HuH-7 (cell line): ENCODE data around the gene ENSA.
"Not testable (repeated sequence)": the region's sequence is repeated elsewhere in the genome, so short reads cannot be mapped to it uniquely, and the experiment has no call there.

ENCODE experiments used
- DNase-seq: peaks from one replicate; pipeline ENCODE4 v3.0.0; 2011; ENCODE audit warnings: low spot score

The ENSA gene

DNA sequence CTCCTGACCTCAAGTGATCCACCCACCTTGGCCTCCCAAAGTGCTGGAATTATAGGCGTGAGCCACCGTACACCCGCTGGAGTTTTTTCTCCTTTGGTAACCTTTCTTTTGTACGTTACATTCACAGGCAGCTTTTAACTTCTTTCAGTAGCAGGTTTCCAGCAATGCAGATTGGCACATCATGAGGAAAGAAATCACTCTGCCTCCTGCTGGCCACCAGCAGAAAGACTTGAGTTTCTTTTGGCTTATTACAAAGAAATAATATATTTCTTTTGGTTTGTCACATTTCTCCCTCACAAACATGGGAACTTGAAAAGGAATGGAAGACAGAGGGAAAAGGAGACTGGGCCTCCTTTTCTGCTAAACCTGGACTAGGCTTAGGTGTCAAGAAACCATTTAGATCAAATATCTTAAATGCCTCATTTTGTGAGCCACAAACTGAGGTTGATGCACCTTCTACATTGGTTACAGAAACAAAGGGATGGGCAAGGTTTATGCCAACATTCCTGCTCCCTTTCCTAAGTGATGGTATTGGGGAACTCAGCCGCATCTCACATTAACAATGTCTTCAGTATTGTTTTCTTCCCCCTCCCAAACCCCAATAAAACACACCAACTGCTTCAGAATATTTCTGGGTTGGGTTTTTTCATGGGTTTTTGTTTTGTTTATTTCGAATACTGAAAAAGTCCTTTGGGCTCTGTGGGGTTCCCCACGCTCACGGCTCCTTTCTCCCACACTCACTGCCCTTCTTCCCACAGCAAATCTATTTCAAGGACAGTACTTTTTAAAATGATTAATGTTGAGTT lies 7.7 kb downstream of the ENSA start:
- DNase-seq = no peak

DNA sequence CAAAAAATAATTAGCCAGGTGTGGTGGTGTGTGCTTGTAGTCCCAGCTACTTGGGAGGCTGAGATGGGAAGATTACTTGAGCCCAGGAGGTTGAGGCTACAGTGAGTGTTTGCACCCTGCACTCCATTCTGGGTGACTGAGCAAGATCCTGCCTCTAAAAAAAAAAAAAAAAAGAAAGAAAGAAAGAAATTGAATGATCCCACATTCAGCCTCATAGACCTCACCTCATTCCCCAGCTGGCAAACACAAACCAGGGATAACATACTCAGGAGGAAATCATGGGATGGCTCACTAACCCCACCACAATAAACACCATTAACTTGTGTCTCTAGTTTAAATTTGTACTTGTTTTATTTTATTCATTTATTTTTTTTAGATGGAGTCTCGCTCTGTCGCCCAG lies 8.5 kb downstream of the ENSA start:
- no peak for DNase-seq

DNA sequence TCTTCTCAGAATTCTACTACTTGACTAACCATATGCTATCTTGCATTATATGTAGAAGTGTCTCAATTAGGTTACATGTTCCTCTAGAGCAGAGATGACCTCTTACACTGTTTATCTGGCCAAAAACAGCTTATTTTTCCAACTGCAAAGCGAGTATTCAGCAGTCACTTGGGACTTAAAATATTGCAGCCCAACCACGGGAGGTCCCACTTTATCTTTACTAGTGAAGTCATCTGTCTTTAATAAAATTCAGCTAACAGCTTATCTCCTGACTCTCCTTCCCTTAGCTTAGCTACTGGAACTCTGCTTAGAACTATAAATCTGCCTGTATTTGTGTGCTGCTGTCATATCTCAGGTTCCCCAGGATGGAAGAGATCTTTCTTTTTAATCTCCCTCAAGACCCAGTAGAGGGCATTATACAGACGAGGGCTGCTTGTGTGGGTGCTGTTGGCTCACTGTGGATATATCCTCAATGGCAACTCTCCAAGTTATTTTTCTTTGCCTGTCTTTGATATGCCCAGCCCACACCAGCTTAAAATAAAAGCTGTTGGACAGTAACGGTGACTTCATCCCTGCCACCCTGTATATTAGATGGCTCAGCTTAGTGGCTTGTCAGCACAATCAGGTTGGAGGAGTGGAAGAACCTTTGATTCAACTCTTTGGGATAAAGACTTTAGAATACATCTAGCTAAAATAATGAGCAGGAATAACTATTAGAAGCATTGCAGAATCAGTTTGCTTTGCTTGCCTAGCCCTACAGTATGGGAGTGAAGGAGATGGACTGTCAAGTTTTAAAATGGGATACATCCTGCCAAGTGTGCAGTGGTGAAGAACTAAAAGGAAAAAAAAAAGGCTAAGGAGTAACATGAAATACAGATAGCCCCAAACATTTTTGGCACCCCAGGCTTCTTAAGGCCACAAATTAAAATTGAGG lies 9.6 kb downstream of the ENSA start:
- no peak for DNase-seq

DNA sequence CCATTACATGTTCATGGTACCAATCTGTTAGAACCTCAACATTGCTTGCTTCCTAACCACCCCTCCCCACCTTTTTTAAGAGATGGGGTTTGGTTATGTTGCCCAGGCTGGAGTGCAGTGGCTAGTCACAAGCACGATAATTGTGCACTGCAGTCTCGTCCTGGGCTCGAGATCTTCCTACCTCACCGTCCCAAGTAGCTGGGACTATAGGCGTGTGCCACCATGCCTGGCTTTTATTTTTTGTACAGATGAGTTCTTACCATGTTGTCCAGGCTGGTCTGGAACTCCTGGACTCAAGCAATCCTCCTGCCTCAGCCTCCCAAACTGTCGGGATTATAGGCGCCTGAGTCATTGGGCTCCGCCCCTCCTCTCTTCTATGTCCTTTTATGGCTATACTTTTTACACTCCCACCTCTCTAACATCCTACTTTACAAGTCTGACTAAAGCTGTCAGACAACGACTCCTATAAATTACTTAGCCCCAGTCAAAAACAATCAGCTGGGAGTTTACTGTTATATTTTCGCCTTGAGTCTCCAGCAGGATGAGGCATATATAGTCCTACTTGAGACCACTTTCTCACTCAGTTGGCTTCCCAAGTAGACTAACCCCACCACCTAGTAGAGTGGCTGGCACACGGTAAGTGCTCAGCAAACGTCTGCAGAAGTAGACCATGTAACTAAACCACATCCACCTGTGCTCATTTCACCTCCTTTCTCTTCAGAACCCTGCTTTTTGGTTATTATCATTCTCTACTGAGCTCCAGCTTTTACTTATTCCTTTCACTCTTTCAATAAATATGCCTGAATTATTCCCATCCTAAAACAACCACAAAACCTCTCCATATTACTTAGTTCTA lies 13.8 kb downstream of the ENSA start:
- no peak for DNase-seq

DNA sequence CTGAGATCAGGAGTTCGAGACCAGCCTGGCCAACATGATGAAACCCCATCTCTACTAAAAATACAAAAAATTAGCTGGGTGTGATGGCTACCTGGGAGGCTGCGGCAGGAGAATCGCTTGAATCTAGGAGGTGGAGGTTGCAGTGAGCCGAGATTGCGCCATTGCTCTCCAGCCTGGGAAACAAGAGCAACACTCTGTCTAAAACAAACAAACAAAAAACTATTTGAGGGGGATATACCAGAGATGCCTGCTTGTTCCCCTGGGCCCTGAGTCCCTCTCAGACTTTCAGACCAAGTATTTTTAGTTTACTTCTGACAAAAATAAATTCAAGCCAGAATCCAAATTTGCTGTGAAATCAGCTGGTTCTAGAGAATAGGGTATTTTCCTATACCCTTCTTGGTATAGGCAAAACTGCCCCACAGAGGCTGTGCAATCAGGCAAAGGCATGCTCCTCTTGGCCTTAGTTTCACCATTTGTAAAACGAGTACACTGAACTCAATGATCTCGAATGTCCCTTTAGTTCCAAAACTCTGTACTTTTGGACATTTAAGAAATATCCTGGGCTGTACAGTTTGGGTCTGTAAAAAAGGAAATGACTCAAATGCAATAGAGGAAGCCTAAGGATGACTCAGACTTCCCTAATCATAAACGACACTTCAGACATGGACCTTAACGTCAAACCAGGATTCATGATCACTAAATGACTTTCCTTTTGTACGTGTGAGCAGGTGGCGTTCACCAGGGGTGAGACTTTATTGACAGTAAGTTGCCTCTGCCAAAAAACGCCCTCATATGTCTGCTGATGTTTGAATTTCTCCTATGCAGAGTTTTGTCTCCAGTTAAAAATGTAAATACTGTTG lies 16.1 kb downstream of the ENSA start:
- no peak for DNase-seq

DNA sequence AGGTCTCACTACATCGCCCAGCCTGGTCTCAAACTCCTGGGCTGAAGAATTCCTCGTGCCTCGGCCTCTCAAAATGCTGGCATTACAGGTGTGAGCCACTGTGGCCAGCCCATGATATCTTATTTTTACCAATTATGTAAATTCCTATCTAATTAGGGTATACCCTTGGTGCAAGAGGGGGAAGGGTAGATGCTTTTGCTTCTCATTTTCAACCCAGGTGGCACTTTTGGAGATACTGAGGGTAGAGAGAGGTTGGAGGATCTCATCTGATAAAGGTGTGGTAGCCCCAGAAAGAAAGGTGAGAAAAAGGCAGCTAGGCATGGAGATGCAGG lies 17.4 kb downstream of the ENSA start:
- DNase-seq = no peak

DNA sequence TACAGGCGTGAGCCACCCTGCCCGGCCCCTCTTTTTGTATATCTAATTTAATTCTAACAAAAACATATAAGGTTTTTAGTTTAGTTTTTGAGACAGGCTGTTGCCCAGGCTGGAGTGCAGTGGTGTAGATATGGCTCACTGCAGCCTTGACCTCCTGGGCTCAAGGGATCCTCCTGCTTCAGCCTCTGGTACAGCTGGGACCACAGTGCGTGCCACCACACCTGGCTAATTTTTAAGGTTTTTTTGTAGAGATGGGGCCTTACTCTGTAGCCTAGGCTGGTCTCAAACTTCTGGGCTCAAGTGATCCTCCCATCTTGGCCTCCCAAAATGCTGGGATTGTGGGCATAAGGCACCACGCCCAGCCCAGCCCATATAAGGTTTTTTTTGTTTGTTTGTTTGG lies 18.8 kb downstream of the ENSA start:
- no peak for DNase-seq

DNA sequence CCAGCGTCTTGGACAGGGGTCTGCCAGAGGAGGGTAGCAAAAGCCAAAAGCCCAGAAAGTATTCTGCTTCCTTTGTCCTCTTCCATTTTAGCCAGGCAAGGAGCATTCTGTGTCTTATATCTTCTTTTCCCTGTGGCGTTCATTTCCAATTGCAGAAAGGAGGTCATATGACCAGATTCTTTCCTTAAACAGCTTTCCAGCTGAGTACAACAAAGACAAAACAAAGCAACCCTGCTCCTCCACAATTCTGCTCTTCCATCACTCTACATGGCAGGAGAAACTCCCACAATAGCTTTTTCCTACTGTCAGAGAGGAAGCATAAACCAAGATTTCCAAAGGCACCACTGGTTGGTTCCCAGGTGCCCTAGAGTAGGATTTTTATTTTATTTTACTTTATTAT lies 19.7 kb downstream of the ENSA start:
- DNase-seq = no peak

DNA sequence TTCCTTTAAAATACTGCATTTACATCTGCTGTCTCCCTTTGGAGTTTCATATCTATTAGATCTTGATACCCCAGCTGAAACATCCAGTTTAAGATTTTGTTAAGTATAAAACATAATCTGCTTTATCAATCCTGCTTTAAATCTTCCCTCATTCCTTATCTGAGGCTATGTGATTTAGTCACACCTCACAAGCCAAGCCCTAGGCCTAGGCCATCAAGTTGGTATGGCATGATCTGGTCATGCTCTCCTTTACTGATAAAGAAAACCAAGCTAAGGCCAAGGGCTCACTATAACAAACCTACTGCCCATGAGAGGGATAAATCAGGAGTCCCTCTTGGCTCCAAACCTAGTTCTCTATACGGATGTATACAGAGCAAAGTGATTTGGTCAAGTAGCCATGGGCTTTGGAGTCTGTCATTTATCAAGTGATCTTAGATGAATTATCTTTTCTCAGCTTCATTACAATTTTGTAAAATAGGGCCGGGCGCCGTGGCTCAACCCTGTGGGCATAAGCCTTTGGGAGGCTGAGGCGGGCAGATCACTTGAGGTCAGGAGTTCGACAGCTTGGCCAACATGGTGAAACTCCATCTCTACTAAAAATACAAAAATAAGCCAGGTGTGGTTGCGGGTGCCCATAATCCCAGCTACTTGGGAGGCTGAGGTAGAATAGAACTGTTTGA lies 22.8 kb downstream of the ENSA start:
- no peak for DNase-seq

DNA sequence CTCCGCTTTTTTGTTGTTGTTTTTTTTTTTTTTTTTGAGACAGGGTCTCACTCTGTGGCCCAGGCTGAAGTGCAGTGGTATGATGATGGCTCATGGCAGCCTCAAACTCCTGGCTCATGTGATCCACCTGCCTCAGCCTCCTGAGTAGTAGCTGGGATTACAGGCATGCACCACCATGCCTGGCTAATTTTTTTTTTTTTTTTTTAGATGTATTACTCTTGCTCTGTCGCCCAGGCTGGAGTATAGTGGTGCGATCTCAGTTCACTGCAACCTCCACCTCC lies 24.0 kb downstream of the ENSA start:
- DNase-seq = not testable (repeated sequence)

DNA sequence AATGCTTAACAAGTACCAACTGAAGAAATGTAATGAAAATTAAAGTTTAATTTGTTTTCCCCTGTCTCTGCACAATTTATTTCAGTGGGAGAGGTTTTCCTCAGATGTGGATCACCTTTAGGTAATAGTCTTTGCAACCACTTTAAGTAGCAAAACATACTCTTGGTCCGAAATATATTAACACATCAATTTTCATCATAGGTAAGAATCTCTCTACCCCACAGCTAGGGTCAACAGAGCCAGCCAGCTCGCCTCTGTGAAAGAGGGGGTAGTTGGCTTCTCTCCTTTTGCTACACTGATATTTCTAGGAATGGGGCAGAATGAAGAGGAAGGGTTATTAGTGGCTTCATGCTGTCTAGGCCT lies 25.2 kb downstream of the ENSA start:
- no peak for DNase-seq

DNA sequence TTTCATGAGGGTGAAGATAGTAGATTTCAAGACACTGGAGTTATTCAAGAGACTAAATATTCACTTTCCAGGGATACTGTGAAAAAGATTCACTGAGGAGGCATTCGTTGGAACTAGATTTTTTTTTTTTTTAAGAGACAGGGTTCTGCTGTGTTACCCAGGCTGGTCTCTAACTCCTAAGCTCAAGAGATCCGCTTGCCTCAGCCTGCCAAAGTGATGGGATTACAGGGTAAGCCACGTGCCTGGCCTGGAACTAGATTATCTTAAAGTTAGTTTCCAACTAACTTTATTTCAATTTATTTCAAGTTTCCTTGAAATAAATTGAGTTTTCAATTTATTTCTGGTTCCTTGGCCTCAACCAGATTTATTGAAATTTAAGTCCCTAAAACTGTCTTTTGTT lies 25.7 kb downstream of the ENSA start:
- DNase-seq = no peak

DNA sequence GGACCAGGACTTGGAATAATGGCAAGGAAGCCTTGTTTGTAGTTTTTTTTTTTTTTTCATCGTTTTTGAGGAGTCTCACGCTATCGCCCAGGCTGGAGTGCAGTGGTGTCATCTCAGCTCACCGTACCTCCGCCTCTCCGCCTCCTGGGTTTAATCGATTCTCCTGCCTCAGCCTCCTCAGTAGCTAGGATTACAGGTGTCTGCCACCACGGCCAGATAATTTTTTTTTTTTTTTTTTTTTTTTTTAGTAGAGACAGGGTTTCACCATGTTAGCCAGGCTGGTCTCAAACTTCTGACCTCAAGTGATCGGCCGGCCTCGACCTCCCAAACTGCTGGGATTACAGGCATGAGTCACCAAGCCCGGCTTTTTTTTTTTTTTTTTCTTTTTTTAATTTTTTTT lies 27.0 kb downstream of the ENSA start:
- DNase-seq = not testable (repeated sequence)

DNA sequence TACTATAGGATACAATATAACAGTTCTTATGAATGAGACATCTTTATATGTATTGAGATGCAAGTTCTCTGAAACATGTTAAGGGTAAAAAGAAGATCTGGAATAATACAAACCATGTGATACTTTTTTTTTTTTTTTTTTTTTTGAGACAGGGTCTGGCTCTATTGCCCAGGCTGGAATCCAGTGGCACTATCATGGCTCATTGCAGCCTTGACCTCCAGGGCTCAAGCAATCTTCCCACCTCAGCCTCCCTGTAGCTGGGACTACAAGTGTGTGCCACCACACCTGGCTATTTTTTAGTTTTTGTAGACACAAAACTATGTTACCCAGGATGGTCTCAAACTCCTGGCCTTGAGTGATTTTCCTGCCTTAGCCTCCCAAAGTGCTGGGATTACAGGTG lies 27.9 kb downstream of the ENSA start:
- no peak for DNase-seq

DNA sequence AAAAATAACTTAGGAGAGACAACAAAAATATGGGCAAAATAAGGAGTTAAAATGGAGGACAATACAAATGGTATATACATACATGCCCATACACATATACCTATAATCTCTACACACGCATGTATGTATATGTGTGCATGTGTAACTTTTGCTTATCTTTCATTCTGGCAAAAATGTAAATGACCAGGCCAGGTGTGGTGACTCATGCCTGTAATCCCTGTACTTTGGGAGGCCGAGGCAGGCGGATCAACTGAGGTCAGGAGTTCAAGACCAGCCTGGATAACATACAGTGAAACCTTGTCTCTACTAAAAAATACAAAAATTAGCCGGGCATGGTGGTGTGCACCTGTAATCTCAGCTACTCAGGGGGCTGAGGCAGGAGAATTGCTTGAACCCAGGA lies 31.1 kb downstream of the ENSA start:
- not testable (repeated sequence) for DNase-seq

DNA sequence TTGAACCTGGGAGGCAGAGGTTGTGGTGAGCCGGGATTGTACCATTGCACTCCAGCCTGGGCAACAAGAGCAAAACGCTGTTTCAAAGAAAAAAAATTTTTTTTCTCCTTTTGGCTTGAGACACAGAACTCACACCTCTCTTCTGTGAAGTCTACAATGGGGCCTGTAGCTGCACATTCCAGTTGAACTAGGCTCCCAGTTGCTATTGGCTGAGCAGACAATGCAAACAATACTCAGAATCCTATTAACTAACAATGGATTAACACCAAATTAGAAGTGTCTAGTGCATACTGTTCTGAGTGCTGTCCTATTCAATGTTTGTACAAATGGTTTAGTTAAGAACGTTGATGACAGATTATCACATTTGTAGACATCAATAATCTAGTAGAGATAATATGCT lies 32.4 kb downstream of the ENSA start:
- no peak for DNase-seq

DNA sequence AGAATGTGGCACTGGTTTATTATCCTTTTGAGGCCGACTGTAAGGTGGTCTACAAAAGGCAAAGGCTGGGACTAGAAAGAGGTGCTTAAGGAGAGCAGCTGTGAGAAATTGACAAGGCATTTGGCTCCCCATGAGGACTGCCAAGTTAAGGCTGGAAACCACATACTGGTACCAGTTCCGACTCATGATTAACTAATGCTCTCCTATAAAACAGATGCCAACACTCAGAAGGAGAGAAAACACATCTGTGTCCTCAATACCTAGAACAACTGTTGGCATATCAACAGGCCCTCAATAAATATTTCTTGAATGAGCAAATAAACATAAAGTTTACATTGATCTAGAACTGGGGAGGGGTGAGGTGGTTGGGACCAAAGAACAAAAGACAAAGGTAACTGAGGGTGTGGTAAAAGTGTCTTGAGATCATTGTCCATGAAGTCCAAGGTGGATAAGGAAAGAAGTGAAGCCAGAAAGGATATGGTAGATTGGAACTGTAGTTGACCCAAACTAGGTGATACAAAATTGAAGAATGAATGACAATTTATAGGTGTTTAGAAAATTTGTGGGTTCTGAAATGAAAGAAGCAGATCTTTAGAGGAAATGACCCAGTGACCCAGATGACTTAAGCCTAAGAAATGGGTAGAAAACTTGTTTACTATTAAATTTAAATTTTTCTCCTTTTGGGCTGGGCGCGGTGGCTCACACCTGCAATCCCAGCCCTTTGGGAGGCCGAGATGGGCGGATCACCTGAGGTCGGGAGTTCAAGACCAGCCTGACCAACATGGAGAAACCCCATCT lies 33.1 kb downstream of the ENSA start:
- no peak for DNase-seq

DNA sequence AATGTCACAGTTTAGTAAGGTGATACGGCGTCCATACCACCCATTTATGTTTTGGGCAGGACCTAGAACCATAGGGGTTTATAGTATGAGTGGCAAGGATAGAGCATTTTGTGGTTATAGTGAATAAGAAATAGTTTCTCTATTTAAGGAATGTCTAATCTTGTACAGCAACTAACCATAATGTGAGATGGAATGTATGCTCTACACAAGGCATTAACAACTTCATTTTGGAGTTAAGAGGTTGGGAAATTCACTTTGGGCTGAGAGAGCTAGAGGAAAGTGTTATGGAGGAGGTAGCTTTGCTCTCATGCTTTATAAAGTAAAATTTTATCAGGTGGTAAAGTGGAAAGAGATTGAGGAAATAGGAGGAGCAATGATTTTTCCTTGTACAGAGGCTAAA lies 47.0 kb downstream of the ENSA start:
- DNase-seq = no peak

DNA sequence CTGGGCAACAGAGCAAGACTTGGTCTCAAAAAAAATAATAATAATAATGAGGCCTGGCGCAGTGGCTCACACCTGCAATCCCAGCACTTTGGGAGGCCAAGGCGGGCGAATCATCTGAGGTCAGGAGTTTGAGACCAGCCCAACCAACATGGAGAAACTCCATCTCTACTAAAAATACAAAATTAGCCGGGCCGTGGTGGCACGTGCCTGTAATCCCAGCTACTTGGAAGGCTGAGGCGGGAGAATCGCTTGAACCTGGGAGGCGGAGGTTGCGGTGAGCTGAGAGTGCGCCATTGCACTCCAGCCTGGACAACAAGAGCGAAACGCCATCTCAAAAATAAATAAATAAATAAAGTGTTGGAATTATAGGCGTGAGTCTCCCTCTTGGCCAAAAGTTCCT lies 47.5 kb downstream of the ENSA start:
- DNase-seq = not testable (repeated sequence)

DNA sequence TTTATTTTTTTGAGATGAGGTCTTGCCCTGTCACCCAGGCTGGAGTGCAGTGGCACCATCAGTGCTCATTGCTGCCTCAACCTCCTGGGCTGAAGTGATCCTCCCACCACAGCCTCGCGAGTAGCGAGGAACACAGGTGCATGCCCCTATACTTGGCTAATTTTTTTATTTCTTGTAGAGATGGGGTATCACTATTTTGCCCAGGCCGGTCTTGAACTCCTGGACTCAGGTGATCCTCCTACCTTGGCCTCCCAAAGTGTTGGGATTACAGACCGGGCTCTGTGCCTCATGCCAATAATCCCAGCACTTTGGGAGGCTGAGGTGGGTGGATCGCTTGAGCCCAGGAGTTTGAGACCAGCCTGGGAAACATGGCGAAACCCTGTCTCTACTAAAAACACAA lies 48.0 kb downstream of the ENSA start:
- not testable (repeated sequence) for DNase-seq
